ENCODE data around the gene SMIM10L1.

The SMIM10L1 gene

GRCh38 chr12:11150832-11151231 lies 20.2 kb upstream of the SMIM10L1 start:
- no peak for DNase-seq
- Histone ChIP-seq H3K36me3 (no peaks in the 10 kb centered on the region), H3K4me3 (no peak overlapping the region), H3K27ac (no peak overlapping the region), H3K27me3 (no peaks in the 10 kb centered on the region), H3K9me3 (no peaks in the 10 kb centered on the region), H3K4me1 (no peaks in the 10 kb centered on the region)
- intact Hi-C loops (cut with DNase I; ENCODE audit: low total_unique reads): no loop called here
- TF ChIP-seq, protein P1, sequence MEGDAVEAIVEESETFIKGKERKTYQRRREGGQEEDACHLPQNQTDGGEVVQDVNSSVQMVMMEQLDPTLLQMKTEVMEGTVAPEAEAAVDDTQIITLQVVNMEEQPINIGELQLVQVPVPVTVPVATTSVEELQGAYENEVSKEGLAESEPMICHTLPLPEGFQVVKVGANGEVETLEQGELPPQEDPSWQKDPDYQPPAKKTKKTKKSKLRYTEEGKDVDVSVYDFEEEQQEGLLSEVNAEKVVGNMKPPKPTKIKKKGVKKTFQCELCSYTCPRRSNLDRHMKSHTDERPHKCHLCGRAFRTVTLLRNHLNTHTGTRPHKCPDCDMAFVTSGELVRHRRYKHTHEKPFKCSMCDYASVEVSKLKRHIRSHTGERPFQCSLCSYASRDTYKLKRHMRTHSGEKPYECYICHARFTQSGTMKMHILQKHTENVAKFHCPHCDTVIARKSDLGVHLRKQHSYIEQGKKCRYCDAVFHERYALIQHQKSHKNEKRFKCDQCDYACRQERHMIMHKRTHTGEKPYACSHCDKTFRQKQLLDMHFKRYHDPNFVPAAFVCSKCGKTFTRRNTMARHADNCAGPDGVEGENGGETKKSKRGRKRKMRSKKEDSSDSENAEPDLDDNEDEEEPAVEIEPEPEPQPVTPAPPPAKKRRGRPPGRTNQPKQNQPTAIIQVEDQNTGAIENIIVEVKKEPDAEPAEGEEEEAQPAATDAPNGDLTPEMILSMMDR (IDR thresholded peaks at IDR 0.05): no peak

- TF ChIP-seq, protein P1 (IDR thresholded peaks at IDR 0.05): no peak
- H3K27ac ChIP-seq: no peak overlapping the region
- intact Hi-C loops (cut with DNase I; ENCODE audit: low total_unique reads): no loop called here
Measured at GRCh38 chr12:11152725-11153124, 18.3 kb upstream of the SMIM10L1 start.

DNA sequence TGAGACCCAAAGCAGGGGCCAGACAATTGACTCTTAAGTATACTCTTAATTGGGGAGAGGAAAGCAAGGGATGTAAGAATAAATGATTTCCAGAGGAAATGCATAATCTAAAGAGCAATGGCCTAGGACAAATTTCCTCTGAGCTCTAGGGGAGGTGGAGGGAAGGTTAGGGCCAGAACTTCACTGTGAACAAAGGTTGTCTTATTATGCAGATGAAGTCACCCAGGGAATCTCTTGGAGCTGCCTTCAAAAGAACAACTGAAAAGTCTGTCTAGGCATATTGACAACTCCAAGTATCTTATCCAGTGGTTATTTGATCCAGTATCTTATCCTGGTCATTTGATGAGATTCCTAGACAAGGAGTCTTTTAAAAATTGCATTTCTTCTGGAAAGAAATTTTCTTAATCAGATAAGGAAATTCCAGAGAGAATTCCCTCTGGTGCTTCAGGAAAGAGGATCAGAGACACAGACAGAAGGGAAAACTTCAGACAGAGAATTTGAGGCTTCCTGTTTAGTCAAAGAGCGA lies 16.5 kb upstream of the SMIM10L1 start:
- no peak overlapping the region for H3K27ac ChIP-seq
- peaks cover 0 to 13% (median 0%) of the 10 kb centered on the region in 4 donors for H3K4me1 ChIP-seq
- intact Hi-C loops (cut with DNase I; ENCODE audit: low total_unique reads): no loop called here
- DNase-seq: no peak
- H3K36me3 ChIP-seq: no peaks in the 10 kb centered on the region
- no peaks in the 10 kb centered on the region for H3K27me3 ChIP-seq
- H3K9me3 ChIP-seq: no peaks in the 10 kb centered on the region
- no peak overlapping the region for H3K4me3 ChIP-seq
- TF ChIP-seq, protein P1 (IDR thresholded peaks at IDR 0.05): no peak

More at GRCh38 chr12:11152725-11153124, 18.3 kb upstream of the SMIM10L1 start:
- no peaks in the 10 kb centered on the region for H3K9me3 ChIP-seq
- H3K36me3 ChIP-seq: no peaks in the 10 kb centered on the region
- H3K4me3 ChIP-seq: no peak overlapping the region
- H3K27me3 ChIP-seq: no peaks in the 10 kb centered on the region
- H3K4me1 ChIP-seq: no peaks in the 10 kb centered on the region
- no peak for DNase-seq

DNA sequence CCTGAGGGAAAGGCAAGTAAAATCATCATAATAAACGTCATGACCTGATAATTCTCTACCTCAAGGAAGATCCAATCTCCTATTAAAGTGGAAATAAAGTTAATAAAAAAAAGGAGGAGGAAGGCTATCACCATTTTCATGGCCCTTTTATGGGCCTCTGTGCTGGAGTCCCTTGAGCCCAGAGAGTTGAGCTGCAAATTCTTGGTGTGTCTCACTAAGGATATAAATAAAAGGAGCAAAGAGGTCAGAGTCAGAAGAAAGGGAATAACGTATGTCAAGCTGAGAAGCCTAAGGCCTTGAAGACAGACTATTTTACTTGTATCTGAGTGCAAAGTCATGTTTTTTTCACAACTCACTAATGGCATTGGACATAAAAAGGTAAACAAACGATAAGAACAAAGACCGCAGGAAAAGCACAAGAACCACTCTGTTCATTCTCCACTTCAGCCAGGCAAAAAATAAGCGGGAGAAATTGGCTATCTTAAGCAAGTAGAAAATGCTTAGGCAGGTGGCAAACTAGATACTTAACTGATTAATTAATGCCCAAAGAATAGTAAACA lies 12.0 kb upstream of the SMIM10L1 start:
- TF ChIP-seq, protein P1 (IDR thresholded peaks at IDR 0.05): no peak
- peaks cover 0 to 9% (median 0%) of the 10 kb centered on the region in 3 donors for H3K36me3 ChIP-seq
- no peaks in the 10 kb centered on the region for H3K27me3 ChIP-seq
- DNase-seq: no peak
- H3K9me3 ChIP-seq: no peaks in the 10 kb centered on the region
- H3K4me3 ChIP-seq: no peak overlapping the region
- H3K27ac ChIP-seq: no peak overlapping the region
- peaks cover 0 to 15% (median 0%) of the 10 kb centered on the region in 4 donors for H3K4me1 ChIP-seq
- intact Hi-C loops (cut with DNase I; ENCODE audit: low total_unique reads): no loop called here

DNA sequence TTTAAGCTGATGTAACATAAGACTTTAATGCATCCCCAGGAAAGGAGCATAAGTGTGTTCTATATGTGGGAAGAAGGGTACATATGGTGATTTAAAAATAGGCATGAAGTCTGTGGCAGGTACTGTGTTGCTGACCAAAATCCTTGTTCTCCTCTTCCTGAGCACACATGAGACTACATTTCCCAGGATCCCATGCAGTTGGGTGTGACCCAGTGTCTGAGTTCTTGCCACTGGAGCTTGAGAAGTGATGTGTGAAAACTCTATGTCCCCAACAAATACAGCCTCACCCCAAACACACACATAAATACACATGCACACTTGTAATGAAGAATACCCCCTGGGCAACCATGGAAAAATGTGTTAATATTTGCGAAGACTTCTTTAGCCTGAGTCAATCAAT lies 8.5 kb upstream of the SMIM10L1 start:
- intact Hi-C loops (cut with DNase I; ENCODE audit: low total_unique reads): no loop called here
- H3K27me3 ChIP-seq: no peaks in the 10 kb centered on the region

More for the DNA sequence above, 8.5 kb upstream of the SMIM10L1 start:
- H3K36me3 ChIP-seq: peaks cover 0 to 17% (median 0%) of the 10 kb centered on the region in 3 donors
- peaks cover 0 to 15% (median 0%) of the 10 kb centered on the region in 4 donors for H3K4me1 ChIP-seq
- DNase-seq: no peak
- TF ChIP-seq, protein P1 (IDR thresholded peaks at IDR 0.05): no peak
- no peak overlapping the region for H3K27ac ChIP-seq
- H3K4me3 ChIP-seq: no peak overlapping the region
- no peaks in the 10 kb centered on the region for H3K9me3 ChIP-seq
